Panc1 (cell line): ENCODE results near the gene JAZF1. TPM values are rescaled to one million over a fixed set of nuclear protein-coding genes. Genes with fewer than 3 reads are reported as not detected.

Source experiments
- ATAC-seq: fragments of 200-7000 bp; cut with Tn5 transposase; 2 replicates; pipeline ENCODE4 v1.9.1; 2020; ENCODE audit warnings: mild to moderate bottlenecking, moderate library complexity
- BruUV-seq: library from RNA; stranded (reverse); fragments of 400-500 nt; replicated peaks from 2 replicates; lab custom pipeline; 2021; lab: Mats Ljungman, UMichigan
- CTCF ChIA-PET: fragments of 300-600 bp; sonication (Branson Sonifier 250); formaldehyde crosslinking; loops from one replicate; lab custom pipeline; 2022; ENCODE audit warnings: antibody characterized with exemption; lab: Charles Lee
- POLR2A ChIA-PET: fragments of 300-600 bp; sonication (Branson Sonifier 250); formaldehyde crosslinking; loops from one replicate; lab custom pipeline; 2022; ENCODE audit warnings: antibody characterized with exemption; lab: Charles Lee
- DNase-seq: peaks from one replicate; pipeline ENCODE4 v3.0.0-alpha.2; 2010; ENCODE audit warnings: low read depth, low spot score
- H3K27ac ChIP-seq: 2 replicates; pipeline ENCODE4 v1.5.1; 2011; ENCODE audit warnings: mild to moderate bottlenecking, low read length, inconsistent platforms
- H3K27me3 ChIP-seq: fragments of 200-500 bp; sonication (Bioruptor generic); 2 replicates; pipeline ENCODE4 v1.6.0; 2014; ENCODE audit warnings: low read length, inconsistent platforms; ENCODE audit not compliant: control insufficient read depth, insufficient read depth
- H3K36me3 ChIP-seq: fragments of 200-500 bp; sonication (Bioruptor generic); 2 replicates; pipeline ENCODE4 v1.5.1; 2014; ENCODE audit warnings: inconsistent platforms, mild to moderate bottlenecking, low read length, moderate library complexity; ENCODE audit not compliant: control insufficient read depth, insufficient read depth
- H3K4me1 ChIP-seq: 2 replicates; pipeline ENCODE4 v1.5.1; 2011; ENCODE audit warnings: inconsistent platforms, mild to moderate bottlenecking, low read length, moderate library complexity; ENCODE audit not compliant: control insufficient read depth, insufficient read depth
- H3K4me3 ChIP-seq, 2 experiments: 2 replicates each; pipeline ENCODE4 v1.5.1; 2011 to 2012; ENCODE audit warnings: low read depth in 2 of 2, low read length in 2 of 2, mild to moderate bottlenecking in 2 of 2, inconsistent platforms in 1 of 2, moderate library complexity in 1 of 2
- H3K9me3 ChIP-seq: fragments of 200-500 bp; sonication (Bioruptor generic); 2 replicates; pipeline ENCODE4 v1.5.1; 2014; ENCODE audit warnings: low read depth, mild to moderate bottlenecking, inconsistent platforms, low read length, moderate library complexity; ENCODE audit not compliant: control insufficient read depth, insufficient read depth
- POLR2AphosphoS5 ChIP-seq: IDR thresholded peaks from 2 replicates; pipeline ENCODE4 v1.6.1; 2012; ENCODE audit warnings: mild to moderate bottlenecking, low read depth, low read length, moderate library complexity
- SIN3A ChIP-seq: IDR thresholded peaks from 2 replicates; pipeline ENCODE4 v1.6.1; 2012; ENCODE audit warnings: low read depth, mild to moderate bottlenecking, low read length, moderate library complexity, borderline replicate concordance; ENCODE audit not compliant: insufficient read depth
- TCF7L2 ChIP-seq: IDR thresholded peaks from 2 replicates; pipeline ENCODE4 v1.6.1; 2011; ENCODE audit warnings: mild to moderate bottlenecking, low read depth, low read length, inconsistent platforms
- in situ Hi-C: cut with HindIII; loops from 2 replicates; pipeline ENCODE4 v1.10.0; 2016; ENCODE audit warnings: low sequenced_read_pairs, low pct_unique_long_range_greater_than_20kb
- intact Hi-C: fragments of 100-400 bp; cut with micrococcal nuclease; formaldehyde crosslinking; loops from one replicate; pipeline ENCODE4 v1.10.0; 2022; ENCODE audit not compliant: unreplicated experiment
- total RNA-seq: library from RNA; stranded (reverse); gene quantifications from one replicate; pipeline ENCODE4 v1.2.1, GENCODE V29; 2021; ENCODE audit not compliant: unreplicated experiment
- TF ChIP-seq, protein P1 (sequence below), 2 experiments: IDR thresholded peaks; 2 replicates each; pipeline ENCODE4 v1.6.1; 2011 to 2012; ENCODE audit warnings: low read depth in 2 of 2, control low read depth in 1 of 2, low read length in 1 of 2, mild to moderate bottlenecking in 1 of 2, moderate library complexity in 1 of 2; ENCODE audit not compliant: insufficient read depth in 1 of 2
- TF ChIP-seq, protein P2 (sequence below): fragments of 450-650 bp; IDR thresholded peaks from 2 replicates; pipeline ENCODE4 v1.5.1; 2017; ENCODE audit warnings: mild to moderate bottlenecking

JAZF1 gene
- total RNA-seq, 1 experiment from 2014 or later, result 8.8 TPM

DNA sequence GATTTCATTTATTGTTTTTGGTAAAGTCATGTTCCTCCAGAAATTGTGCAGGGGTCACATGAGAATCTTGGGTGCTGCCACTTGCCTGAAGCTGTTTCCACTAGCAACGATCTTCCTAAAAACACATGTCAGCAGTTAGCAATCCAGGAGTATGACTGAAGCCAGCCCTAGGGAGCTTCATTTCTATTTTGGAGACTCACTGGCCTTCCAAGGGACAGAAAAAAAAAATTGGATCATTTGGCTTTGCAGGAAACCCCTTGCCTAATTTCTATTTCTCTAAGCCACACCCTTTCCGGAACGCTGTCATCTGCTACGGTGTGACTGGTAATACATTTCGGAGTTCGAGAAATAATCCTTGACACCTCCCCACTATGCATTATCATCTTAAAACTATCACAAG, 236.0 kb downstream of the JAZF1 start:
- intact Hi-C loops, result no loop called here
- CTCF ChIA-PET, result interaction anchor here (0.6 kb wide), 1 partner anchor 489 kb away, joined by 3 read pairs; no protein-coding TSS in a partner anchor

DNA sequence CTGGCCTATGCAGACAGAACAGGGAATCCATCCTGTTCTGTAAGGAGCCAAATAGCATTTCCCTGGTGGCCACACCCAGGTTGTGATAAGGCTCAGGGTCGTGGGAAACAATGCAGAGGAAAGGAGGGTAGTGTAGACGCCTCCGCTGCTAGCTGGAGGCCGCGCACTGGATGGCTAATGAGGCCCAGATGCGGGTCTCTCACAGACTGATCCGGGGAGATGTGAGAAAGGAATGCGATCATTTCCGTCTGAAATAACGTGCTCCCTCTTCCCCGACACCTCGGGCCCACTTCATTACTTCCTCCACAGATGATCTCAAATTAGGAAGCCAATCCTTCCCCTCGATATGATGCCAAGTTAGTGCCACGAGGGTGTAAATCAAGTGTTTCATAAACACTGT, 237.4 kb downstream of the JAZF1 start:
- no peaks in the 10 kb centered on the region for H3K27me3 ChIP-seq
- ChIA-PET POLR2A (no interaction called here), CTCF (no interaction called here)
- in situ Hi-C loops (no loop called here), intact Hi-C loops (no loop called here)
- H3K4me3 ChIP-seq, result no peak overlapping the region
- BruUV-seq, result no TSS peak
- ATAC-seq, result no peak
- no peak for DNase-seq
- TF ChIP-seq, protein P1, sequence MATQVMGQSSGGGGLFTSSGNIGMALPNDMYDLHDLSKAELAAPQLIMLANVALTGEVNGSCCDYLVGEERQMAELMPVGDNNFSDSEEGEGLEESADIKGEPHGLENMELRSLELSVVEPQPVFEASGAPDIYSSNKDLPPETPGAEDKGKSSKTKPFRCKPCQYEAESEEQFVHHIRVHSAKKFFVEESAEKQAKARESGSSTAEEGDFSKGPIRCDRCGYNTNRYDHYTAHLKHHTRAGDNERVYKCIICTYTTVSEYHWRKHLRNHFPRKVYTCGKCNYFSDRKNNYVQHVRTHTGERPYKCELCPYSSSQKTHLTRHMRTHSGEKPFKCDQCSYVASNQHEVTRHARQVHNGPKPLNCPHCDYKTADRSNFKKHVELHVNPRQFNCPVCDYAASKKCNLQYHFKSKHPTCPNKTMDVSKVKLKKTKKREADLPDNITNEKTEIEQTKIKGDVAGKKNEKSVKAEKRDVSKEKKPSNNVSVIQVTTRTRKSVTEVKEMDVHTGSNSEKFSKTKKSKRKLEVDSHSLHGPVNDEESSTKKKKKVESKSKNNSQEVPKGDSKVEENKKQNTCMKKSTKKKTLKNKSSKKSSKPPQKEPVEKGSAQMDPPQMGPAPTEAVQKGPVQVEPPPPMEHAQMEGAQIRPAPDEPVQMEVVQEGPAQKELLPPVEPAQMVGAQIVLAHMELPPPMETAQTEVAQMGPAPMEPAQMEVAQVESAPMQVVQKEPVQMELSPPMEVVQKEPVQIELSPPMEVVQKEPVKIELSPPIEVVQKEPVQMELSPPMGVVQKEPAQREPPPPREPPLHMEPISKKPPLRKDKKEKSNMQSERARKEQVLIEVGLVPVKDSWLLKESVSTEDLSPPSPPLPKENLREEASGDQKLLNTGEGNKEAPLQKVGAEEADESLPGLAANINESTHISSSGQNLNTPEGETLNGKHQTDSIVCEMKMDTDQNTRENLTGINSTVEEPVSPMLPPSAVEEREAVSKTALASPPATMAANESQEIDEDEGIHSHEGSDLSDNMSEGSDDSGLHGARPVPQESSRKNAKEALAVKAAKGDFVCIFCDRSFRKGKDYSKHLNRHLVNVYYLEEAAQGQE (IDR thresholded peaks at IDR 0.05; ENCODE audit: insufficient read depth in 1 of 2, low read depth in 2 of 2, low read length in 1 of 2), result no peak
- TF ChIP-seq TCF7L2 (no peak), POLR2AphosphoS5 (no peak), SIN3A (no peak)
- no peaks in the 10 kb centered on the region; the same call in 1 of the 2 replicates for H3K4me1 ChIP-seq
- no peak overlapping the region for H3K27ac ChIP-seq
- H3K36me3 ChIP-seq, result no peaks in the 10 kb centered on the region
- H3K9me3 ChIP-seq, result no peaks in the 10 kb centered on the region

More for the DNA sequence above, 236.0 kb downstream of the JAZF1 start:
- H3K36me3 ChIP-seq, result no peaks in the 10 kb centered on the region
- DNase-seq (no peak), ATAC-seq (no peak)
- no peak overlapping the region for H3K27ac ChIP-seq
- no TSS peak for BruUV-seq
- H3K4me3 ChIP-seq, result no peak overlapping the region
- H3K9me3 ChIP-seq, result no peaks in the 10 kb centered on the region
- no peaks in the 10 kb centered on the region for H3K27me3 ChIP-seq
- in situ Hi-C loops, result no loop called here
- no peaks in the 10 kb centered on the region; the same call in 1 of the 2 replicates for H3K4me1 ChIP-seq
- POLR2A ChIA-PET, result no interaction called here
- TF ChIP-seq TCF7L2 (no peak), SIN3A (no peak), POLR2AphosphoS5 (no peak)
- TF ChIP-seq, protein P2, sequence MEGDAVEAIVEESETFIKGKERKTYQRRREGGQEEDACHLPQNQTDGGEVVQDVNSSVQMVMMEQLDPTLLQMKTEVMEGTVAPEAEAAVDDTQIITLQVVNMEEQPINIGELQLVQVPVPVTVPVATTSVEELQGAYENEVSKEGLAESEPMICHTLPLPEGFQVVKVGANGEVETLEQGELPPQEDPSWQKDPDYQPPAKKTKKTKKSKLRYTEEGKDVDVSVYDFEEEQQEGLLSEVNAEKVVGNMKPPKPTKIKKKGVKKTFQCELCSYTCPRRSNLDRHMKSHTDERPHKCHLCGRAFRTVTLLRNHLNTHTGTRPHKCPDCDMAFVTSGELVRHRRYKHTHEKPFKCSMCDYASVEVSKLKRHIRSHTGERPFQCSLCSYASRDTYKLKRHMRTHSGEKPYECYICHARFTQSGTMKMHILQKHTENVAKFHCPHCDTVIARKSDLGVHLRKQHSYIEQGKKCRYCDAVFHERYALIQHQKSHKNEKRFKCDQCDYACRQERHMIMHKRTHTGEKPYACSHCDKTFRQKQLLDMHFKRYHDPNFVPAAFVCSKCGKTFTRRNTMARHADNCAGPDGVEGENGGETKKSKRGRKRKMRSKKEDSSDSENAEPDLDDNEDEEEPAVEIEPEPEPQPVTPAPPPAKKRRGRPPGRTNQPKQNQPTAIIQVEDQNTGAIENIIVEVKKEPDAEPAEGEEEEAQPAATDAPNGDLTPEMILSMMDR, result no peak
- TF ChIP-seq, protein P1 (IDR thresholded peaks at IDR 0.05; ENCODE audit: insufficient read depth in 1 of 2, low read depth in 2 of 2, low read length in 1 of 2), result no peak
